Nephron (organoid): ENCODE data around the gene C1orf116.

Source experiments
- H3K27ac Mint-ChIP-seq, 3 experiments: 2 replicates each; pipeline ENCODE4 v1.8.0; 2020; ENCODE audit warnings: mixed read lengths in 3 of 3, mild to moderate bottlenecking in 2 of 3, moderate library complexity in 1 of 3
- H3K27me3 Mint-ChIP-seq: 2 replicates; pipeline ENCODE4 v1.8.0; 2021; ENCODE audit warnings: low read depth, mild to moderate bottlenecking, moderate library complexity, mixed read lengths
- H3K36me3 Mint-ChIP-seq: 2 replicates; pipeline ENCODE4 v1.8.0; 2020; ENCODE audit warnings: low read depth, mixed read lengths
- H3K4me1 Mint-ChIP-seq: 2 replicates; pipeline ENCODE4 v1.8.0; 2020; ENCODE audit warnings: mixed read lengths
- H3K4me3 Mint-ChIP-seq, 3 experiments: 2 replicates each; pipeline ENCODE4 v1.8.0; 2020; ENCODE audit warnings: mild to moderate bottlenecking in 3 of 3, mixed read lengths in 3 of 3, moderate library complexity in 2 of 3
- H3K9me3 Mint-ChIP-seq: 2 replicates; pipeline ENCODE4 v1.8.0; 2020; ENCODE audit warnings: mixed read lengths
- CTCF ChIP-seq, 3 experiments: fragments of 200-600 bp; sonication (generic); IDR thresholded peaks; one replicate each; pipeline ENCODE4 v1.5.0; 2021; ENCODE audit warnings: antibody characterized with exemption in 3 of 3; ENCODE audit not compliant: unreplicated experiment in 3 of 3

C1orf116 gene

GRCh38 chr1:206970446-206970845 lies 62.1 kb downstream of the C1orf116 start, which contains the start of gene FCAMR:
FCAMR (minus strand) TSS chr1:206970460; CDS start chr1:206970125, 335 bp downstream.
- no peak within 1 kb of the TSS for H3K4me3 Mint-ChIP-seq
- no peaks in the 10 kb centered on the region for H3K4me1 Mint-ChIP-seq
- H3K36me3 Mint-ChIP-seq: no peaks in the 10 kb centered on the region
- peak within 1 kb of the TSS in 2 of 3 experiments; percentile 8 to 80 for H3K27ac Mint-ChIP-seq
- no peaks in the 10 kb centered on the region for H3K9me3 Mint-ChIP-seq
- TF ChIP-seq CTCF (IDR thresholded peaks at IDR 0.05; ENCODE audit: unreplicated experiment in 3 of 3): no peak
- peaks cover 15% of the 10 kb centered on the region for H3K27me3 Mint-ChIP-seq

GRCh38 chr1:206969090-206969489 lies 63.5 kb downstream of the C1orf116 start:
- H3K9me3 Mint-ChIP-seq: no peaks in the 10 kb centered on the region
- peaks cover 15% of the 10 kb centered on the region for H3K27me3 Mint-ChIP-seq
- no peaks in the 10 kb centered on the region for H3K36me3 Mint-ChIP-seq
- no peak for TF ChIP-seq CTCF (IDR thresholded peaks at IDR 0.05; ENCODE audit: unreplicated experiment in 3 of 3)
- H3K4me3 Mint-ChIP-seq: no peak overlapping the region
- H3K27ac Mint-ChIP-seq: peak overlapping the region; percentile 28 to 84 (median 80)
- no peaks in the 10 kb centered on the region for H3K4me1 Mint-ChIP-seq
